Gastroesophageal sphincter (tissue), 4 donors: ENCODE measurements around the gene FKBP9. TPM values are rescaled to one million over a fixed set of nuclear protein-coding genes. Genes with fewer than 3 reads are reported as not detected.
"Not testable (repeated sequence)": the region's sequence is repeated elsewhere in the genome, so short reads cannot be mapped to it uniquely, and the experiment has no call there.

Experiments used
- ATAC-seq: fragments of 150-250 bp; one replicate; pipeline ENCODE4 v1.9.1; 2016; ENCODE audit warnings: mild to moderate bottlenecking, moderate library complexity
- H3K27ac ChIP-seq, 4 donors: fragments of 200-600 bp; sonication (generic) in 3 of 4; 1 replicate in 3 of 4; 2 replicates in 1 of 4; pipeline ENCODE4 v1.5.1; 2016 to 2019
- H3K27me3 ChIP-seq: fragments of 200-600 bp; sonication (generic); one replicate; pipeline ENCODE4 v1.5.1; 2019
- H3K36me3 ChIP-seq, 2 donors: fragments of 200-600 bp; sonication (generic); one replicate each; pipeline ENCODE4 v1.5.1; 2019; ENCODE audit warnings: control low read depth in 1 of 2
- H3K4me1 ChIP-seq, 3 donors: fragments of 200-600 bp; sonication (generic); 1 replicate in 2 of 3; 2 replicates in 1 of 3; pipeline ENCODE4 v1.5.1; 2016 to 2019; ENCODE audit warnings: control low read depth in 2 of 3
- H3K4me3 ChIP-seq, 2 donors: fragments of 200-600 bp; sonication (generic); one replicate each; pipeline ENCODE4 v1.5.1; 2019; ENCODE audit warnings: mild to moderate bottlenecking in 1 of 2, moderate library complexity in 1 of 2
- H3K9me3 ChIP-seq, 3 donors: fragments of 200-600 bp; sonication (generic); one replicate each; pipeline ENCODE4 v1.5.1; 2017 to 2019; ENCODE audit warnings: control low read depth in 2 of 3
- EP300 ChIP-seq: sonication (generic); formaldehyde crosslinking; IDR thresholded peaks from one replicate; pipeline ENCODE4 v1.6.1; 2017; ENCODE audit warnings: antibody characterized with exemption, mild to moderate bottlenecking
- POLR2A ChIP-seq, 2 donors: fragments of 450-650 bp; IDR thresholded peaks; one replicate each; pipeline ENCODE4 v1.6.1; 2017; ENCODE audit warnings: antibody characterized with exemption in 2 of 2, mild to moderate bottlenecking in 2 of 2, moderate library complexity in 1 of 2
- POLR2AphosphoS5 ChIP-seq: sonication (generic); formaldehyde crosslinking; IDR thresholded peaks from one replicate; pipeline ENCODE4 v1.6.1; 2017; ENCODE audit warnings: antibody characterized with exemption
- WGBS, 2 donors: methylation state at CpG; one replicate each; pipeline ENCODE4 v1.1.5; 2018; ENCODE audit warnings: low coverage in 1 of 2; 5-methylcytosine and 5-hydroxymethylcytosine counted together
- total RNA-seq, 4 donors: library from RNA; depleted of rRNA; stranded (reverse); fragments of >200 nt; gene quantifications; one replicate each; pipeline ENCODE4 v1.1.0, GENCODE V29; 2016
- TF ChIP-seq, protein P1 (sequence below), 4 experiments: fragments of 200-600 bp in 2 of 4; fragments of 450-650 bp in 2 of 4; sonication (generic) in 1 of 4; IDR thresholded peaks; one replicate each; pipeline ENCODE4 v1.5.1; 2017 to 2019; ENCODE audit warnings: antibody characterized with exemption in 4 of 4, mild to moderate bottlenecking in 2 of 4, moderate library complexity in 2 of 4

FKBP9 gene
- total RNA-seq, 4 donors from 2014 or later: 94.8 to 141 (median 135) TPM

DNA sequence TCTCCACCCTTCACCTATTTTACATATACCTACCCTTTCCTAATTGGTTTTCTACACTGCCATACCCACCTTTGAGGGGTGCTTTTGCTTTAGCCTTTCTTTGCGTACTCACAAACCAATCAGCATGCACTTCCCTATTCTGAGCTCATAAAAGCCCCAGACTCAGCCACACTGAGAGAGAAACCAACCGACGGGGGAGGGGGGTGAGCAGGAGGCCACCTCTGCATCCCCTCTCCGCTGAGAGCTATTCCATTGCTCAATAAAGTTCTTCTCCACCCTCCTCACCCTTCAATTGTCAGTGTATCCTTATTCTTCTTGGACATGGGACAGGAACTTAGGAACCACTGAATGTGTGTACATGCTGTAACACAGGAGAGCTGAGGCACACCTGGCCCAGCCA is 9.0 kb upstream of the FKBP9 start:
- no peak for TF ChIP-seq POLR2AphosphoS5
- TF ChIP-seq EP300: no peak
- TF ChIP-seq POLR2A (IDR thresholded peaks at IDR 0.05): no peak
- TF ChIP-seq, protein P1, sequence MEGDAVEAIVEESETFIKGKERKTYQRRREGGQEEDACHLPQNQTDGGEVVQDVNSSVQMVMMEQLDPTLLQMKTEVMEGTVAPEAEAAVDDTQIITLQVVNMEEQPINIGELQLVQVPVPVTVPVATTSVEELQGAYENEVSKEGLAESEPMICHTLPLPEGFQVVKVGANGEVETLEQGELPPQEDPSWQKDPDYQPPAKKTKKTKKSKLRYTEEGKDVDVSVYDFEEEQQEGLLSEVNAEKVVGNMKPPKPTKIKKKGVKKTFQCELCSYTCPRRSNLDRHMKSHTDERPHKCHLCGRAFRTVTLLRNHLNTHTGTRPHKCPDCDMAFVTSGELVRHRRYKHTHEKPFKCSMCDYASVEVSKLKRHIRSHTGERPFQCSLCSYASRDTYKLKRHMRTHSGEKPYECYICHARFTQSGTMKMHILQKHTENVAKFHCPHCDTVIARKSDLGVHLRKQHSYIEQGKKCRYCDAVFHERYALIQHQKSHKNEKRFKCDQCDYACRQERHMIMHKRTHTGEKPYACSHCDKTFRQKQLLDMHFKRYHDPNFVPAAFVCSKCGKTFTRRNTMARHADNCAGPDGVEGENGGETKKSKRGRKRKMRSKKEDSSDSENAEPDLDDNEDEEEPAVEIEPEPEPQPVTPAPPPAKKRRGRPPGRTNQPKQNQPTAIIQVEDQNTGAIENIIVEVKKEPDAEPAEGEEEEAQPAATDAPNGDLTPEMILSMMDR (IDR thresholded peaks at IDR 0.05): no peak
- no peaks in the 10 kb centered on the region for H3K9me3 ChIP-seq
- peaks cover 0 to 4% (median 0%) of the 10 kb centered on the region in 3 donors for H3K4me1 ChIP-seq
- 0 to 95% methylated on average over 1 to 4 of the region's 4 CpGs for WGBS, 2 donors
- ATAC-seq: no peak
- H3K27me3 ChIP-seq: no peaks in the 10 kb centered on the region
- H3K36me3 ChIP-seq: no peaks in the 10 kb centered on the region
- H3K4me3 ChIP-seq: no peak overlapping the region
- H3K27ac ChIP-seq: no peak overlapping the region

DNA sequence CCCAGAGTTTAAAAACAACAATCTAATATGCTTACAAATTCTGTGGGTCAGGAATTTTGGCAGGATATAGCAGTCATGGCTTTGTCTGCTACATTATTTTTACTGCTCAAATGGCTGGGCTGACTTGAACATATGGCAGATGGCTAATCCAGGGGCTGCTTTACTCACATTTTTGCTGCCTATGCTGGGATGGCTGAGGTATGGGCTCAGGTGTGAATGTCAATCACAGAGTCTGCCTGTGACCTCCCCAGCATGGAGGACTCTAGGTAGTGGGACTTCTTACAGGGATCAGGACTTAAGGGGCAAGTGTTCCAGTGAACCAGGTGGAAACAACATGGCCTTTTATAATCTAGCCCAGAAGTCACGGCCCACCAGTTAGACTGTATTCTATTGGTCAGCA is 4.4 kb upstream of the FKBP9 start:
- Histone ChIP-seq H3K27me3 (no peaks in the 10 kb centered on the region), H3K4me3 (no peak overlapping the region), H3K4me1 (peaks cover 0 to 8% (median 3%) of the 10 kb centered on the region in 3 donors), H3K9me3 (no peaks in the 10 kb centered on the region), H3K36me3 (no peaks in the 10 kb centered on the region), H3K27ac (no peak overlapping the region)
- TF ChIP-seq, protein P1 (IDR thresholded peaks at IDR 0.05): no peak
- no peak for TF ChIP-seq POLR2A (IDR thresholded peaks at IDR 0.05)
- no peak for TF ChIP-seq EP300
- TF ChIP-seq POLR2AphosphoS5: no peak
- no peak for ATAC-seq
- no CpG with 5 or more reads among the region's 1 CpG for WGBS, 2 donors

DNA sequence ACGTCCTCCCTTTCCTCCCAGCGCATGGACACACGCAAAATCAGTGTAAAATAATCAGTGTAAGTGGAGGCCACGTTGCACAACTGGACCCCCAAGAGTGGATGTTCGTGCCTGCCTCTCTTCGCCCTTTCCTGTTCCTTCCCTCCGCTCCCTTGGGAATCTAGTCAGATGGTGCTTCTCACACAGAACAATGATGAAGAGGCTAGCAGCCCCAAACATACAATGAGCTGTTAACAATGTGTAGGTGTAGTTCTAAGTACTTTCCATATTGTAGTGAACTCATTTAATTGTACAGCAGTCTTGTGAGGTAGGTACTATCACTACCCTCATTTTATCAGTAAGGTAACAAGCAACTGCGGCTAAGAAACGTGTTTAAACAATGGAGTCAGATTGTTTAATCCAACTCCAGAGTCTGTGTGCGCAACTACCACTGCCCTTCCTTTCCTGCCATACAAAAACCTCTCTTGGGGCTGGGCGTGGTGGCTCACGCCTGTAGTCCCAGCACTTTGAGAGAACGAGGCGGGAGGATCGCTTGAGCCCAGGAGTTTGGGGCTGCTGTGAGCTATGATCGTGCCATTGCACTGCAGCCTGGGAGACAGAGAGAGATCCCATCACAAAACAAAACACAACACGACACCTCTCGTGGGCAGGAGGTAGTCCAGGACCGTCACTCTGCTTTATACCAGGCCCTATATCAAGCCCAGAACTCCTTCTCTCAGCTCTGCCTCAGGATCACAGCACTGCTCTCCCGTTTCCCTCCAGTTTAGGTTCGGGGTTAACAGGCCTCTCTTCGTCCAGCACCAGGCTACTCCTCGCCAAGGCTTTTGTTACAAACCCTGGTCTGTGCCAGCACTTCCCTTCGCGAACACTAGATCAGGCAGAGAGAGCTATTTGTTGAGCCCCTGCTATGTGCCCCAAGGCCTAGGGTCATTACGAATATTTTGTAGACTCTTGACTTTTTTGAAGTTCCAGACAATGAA is 1.1 kb downstream of the FKBP9 start:
- peak; percentile 39 for ATAC-seq
- 16 to 25% methylated on average over 6 to 13 of the region's 26 CpGs for WGBS, 2 donors
- H3K4me3 ChIP-seq: peak overlapping the region; percentile 60 to 67

DNA sequence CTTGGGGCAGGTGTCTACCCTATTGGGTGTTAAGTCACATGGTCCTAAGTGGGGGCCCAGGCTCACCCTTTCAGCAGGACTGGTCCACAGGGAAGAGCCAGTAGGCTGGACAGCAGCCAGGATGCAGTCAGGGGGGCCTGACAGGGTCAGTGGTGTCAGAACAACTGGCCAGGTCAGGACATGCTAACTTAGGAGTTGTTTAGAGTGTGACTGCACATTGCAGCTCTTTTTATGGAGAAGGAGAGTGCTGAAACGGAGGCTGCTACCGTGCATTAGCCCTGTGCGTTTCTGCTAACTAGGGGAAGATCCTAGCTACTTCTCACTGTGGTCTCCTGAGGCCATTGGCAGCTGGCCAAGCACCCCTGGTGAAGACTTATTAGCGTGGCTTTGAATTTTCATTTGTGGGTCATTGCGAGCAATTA is 6.7 kb downstream of the FKBP9 start:
- not testable (repeated sequence) for H3K36me3 ChIP-seq, H3K27me3 ChIP-seq, H3K9me3 ChIP-seq, H3K4me3 ChIP-seq, ATAC-seq
- 6 to 17% methylated on average over 3 of the region's 5 CpGs for whole genome bisulfite sequencing, 2 donors
- Histone ChIP-seq H3K27ac (peak overlapping the region in 2 of 4 donors; percentile 11 to 62), H3K4me1 (peaks cover 0 to 41% (median 8%) of the 10 kb centered on the region in 3 donors)

More for the DNA sequence above, 1.1 kb downstream of the FKBP9 start:
- no peaks in the 10 kb centered on the region for H3K9me3 ChIP-seq
- TF ChIP-seq, protein P1 (IDR thresholded peaks at IDR 0.05): no peak
- no peak for TF ChIP-seq POLR2A (IDR thresholded peaks at IDR 0.05)
- TF ChIP-seq EP300: no peak
- no peak for TF ChIP-seq POLR2AphosphoS5
- no peaks in the 10 kb centered on the region for H3K27me3 ChIP-seq
- H3K4me1 ChIP-seq: peaks cover 0 to 37% (median 8%) of the 10 kb centered on the region in 3 donors
- H3K27ac ChIP-seq: peak overlapping the region; percentile 47 to 93 (median 88)
- no peaks in the 10 kb centered on the region for H3K36me3 ChIP-seq

DNA sequence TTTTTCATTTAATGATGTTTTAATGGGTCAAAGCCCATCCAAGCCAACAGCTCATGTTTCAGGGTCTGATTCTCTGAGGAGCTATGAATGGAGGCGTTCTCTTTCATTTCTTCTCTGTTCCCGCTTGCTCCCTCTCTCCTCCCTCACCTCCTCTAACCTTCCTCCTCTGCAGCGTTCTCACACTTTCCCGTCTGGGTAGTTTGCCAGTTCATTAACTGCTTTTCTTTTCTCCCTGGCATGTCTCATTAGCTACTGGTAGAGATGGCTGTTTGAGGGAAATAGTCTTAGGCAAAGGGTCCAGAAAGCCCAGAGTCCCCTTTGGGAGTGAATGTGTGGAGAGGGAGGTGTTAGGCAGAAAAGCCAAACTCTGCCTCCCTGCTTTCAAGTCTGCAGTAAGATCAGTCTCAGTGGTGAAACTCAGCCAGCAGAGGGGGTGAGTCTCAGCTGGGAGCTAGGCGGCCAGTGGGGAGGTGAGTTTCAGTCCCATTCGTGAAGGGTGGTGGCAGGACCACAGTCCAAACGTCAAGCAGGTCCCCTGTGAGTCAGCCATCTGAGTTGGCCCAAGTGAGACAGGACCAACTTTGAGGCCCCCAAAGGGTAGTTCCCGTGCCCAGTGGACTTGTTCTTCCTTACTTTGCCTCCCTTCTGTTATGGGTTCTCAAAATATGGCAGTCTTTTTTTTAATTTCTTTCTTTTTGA is 7.4 kb downstream of the FKBP9 start:
- not testable (repeated sequence) for H3K27me3 ChIP-seq, H3K36me3 ChIP-seq, H3K4me3 ChIP-seq, H3K9me3 ChIP-seq
- TF ChIP-seq, protein P1 (IDR thresholded peaks at IDR 0.05): peak in 2 of 4 experiments; percentile 14 to 47
- Histone ChIP-seq H3K27ac (peak overlapping the region in 2 of 4 donors; percentile 11 to 62), H3K4me1 (peaks cover 0 to 34% (median 8%) of the 10 kb centered on the region in 3 donors)
- ATAC-seq: peak; percentile 79
- 0 to 34% methylated on average over 2 to 3 of the region's 8 CpGs for WGBS, 2 donors

DNA sequence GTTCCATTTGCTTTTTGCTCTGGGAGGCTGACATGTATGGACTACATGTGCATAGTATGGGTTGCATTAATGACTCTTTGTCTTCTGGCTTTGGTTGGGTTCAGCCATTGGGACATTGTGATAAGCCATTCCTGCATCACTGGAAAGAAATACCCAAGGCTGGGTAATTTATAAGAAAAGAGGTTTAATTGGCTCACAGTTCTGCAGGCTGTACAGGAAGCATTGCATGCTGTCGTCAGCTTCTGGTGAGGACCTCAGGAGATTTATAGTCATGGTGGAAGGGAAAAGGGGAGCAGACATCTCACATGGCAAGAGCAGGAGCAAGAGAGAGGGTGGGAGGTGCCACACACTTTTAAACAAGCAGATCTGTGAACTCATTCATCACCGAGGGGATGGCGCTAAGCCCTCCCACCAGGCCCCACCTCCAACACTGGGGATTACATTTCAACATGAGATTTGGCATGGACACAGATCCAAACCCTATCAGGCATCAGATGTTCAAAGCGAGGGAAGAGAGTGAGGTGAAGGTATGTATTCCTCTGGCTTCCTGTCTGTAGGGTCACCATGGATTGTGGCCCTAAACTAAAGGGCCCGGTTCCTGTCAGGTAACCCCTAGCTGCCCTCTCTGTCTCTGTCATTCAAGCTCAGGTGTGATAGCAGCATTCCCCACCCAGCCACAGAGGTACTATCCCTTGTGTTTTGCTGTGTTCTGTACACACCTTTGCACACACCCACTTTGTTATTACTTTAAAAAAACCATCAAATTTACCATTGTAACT is 9.4 kb downstream of the FKBP9 start:
- not testable (repeated sequence) for H3K36me3 ChIP-seq, H3K9me3 ChIP-seq, H3K27me3 ChIP-seq, H3K27ac ChIP-seq, ATAC-seq, H3K4me3 ChIP-seq
- WGBS, 2 donors: 71 to 100% methylated on average over 1 to 2 of the region's 5 CpGs
- H3K4me1 ChIP-seq: peaks cover 0 to 26% (median 8%) of the 10 kb centered on the region in 3 donors

DNA sequence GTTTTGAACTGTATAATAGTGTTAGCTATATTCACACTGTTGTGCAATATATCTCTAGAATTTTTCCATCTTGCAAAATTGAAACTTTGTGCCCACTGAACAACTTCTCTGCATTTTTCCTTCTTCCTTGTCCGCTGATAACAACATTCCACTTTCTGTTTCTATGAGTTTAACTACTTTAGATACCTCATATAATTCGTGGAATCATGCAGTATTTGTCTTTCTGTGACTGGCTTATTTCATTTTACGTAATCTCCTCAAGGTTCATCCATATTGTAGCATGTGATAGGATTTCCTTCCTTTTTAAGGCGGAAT is 10.0 kb downstream of the FKBP9 start:
- not testable (repeated sequence) for H3K9me3 ChIP-seq, H3K27ac ChIP-seq, H3K4me3 ChIP-seq, H3K27me3 ChIP-seq, H3K36me3 ChIP-seq, ATAC-seq
- WGBS, 2 donors: 78 to 80% methylated on average over 3 to 4 of the region's 4 CpGs
- H3K4me1 ChIP-seq: peaks cover 0 to 32% (median 8%) of the 10 kb centered on the region in 3 donors
